GM12865 (cell line): Measurements from ENCODE around the gene DNPH1.

Source experiments
- DNase-seq: peaks from one replicate; pipeline ENCODE4 v3.0.0; 2010; ENCODE audit warnings: low read depth
- H3K4me3 ChIP-seq: 2 replicates; pipeline ENCODE4 v1.5.1; 2011; ENCODE audit warnings: mild to moderate bottlenecking, low read depth, low read length, control low read depth
- TF ChIP-seq, protein P1 (sequence below): IDR thresholded peaks from 2 replicates; pipeline ENCODE4 v1.5.1; 2011; ENCODE audit warnings: low read length, control low read depth, low read depth, inconsistent platforms; ENCODE audit not compliant: insufficient read depth; ENCODE audit errors: missing control alignments

The DNPH1 gene

GRCh38 chr6:43184268-43184985 lies 44.9 kb downstream of the DNPH1 start:
- H3K4me3 ChIP-seq, result no peak overlapping the region
- TF ChIP-seq, protein P1, sequence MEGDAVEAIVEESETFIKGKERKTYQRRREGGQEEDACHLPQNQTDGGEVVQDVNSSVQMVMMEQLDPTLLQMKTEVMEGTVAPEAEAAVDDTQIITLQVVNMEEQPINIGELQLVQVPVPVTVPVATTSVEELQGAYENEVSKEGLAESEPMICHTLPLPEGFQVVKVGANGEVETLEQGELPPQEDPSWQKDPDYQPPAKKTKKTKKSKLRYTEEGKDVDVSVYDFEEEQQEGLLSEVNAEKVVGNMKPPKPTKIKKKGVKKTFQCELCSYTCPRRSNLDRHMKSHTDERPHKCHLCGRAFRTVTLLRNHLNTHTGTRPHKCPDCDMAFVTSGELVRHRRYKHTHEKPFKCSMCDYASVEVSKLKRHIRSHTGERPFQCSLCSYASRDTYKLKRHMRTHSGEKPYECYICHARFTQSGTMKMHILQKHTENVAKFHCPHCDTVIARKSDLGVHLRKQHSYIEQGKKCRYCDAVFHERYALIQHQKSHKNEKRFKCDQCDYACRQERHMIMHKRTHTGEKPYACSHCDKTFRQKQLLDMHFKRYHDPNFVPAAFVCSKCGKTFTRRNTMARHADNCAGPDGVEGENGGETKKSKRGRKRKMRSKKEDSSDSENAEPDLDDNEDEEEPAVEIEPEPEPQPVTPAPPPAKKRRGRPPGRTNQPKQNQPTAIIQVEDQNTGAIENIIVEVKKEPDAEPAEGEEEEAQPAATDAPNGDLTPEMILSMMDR, result no peak
- no peak for DNase-seq

DNA sequence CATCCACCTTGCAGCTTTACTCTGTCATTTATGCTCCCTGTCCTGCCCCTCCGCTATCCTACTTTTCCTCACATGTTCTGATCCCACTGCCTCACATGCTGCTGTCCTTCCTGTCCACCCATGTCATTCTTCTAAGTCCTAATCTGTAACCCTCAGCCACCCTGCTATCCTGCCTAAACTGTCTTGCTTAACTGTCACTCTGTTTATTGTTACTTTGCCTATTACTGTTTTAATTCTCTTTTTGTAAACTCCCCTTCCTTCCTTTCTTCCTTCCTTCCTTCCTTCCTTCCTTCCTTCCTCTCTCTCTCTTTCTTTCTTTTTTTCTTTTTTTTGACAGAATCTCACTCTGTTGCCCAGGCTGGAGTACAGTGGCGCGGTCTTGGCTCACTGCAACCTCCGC lies 45.8 kb downstream of the DNPH1 start:
- TF ChIP-seq, protein P1, result no peak
- no peak overlapping the region for H3K4me3 ChIP-seq
- DNase-seq, result no peak

DNA sequence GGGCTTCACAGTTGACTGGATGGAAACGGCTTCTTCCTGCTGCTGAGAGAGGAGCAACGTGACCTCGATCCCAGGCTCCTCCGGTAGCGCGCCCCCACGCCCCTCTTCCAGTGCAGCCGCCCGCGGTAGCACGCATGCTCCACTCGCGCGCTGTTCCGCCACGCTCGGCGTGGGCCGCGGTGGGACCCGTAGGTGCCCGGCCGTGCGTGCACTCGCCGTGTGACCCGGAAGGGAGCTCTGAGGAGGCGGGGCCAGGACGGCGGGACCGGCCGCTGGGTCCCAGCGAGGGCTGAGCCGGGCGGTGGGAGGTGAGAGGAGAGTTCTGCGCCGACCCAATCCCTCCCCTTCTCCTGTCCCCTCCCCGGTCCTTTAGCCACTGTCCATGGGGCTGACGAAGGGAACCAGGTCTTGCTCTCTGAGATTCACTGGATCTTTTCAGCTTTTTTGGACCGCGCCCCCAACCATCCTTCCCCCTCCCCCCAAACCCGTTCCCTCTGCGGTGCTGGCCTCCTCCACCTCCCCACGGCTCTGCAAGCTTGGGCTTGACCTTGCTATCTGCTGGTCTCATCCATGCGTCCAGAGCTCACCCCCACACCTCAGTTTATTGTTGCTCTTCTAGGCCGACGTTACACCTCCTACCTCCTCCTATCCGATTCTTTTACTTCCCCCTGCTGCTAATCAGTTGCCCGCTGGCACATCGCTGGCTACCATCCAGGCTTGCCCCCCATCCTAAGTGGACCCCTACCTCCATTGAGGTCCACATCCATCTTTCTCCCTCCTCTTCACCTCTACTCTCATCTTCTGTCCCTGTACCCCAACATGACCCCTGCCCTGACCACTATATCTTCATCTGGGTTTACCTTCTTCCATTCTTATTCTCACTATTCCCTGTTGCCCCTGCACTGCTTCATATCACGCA lies 47.1 kb downstream of the DNPH1 start, which contains the start of gene CUL9:
Gene CUL9, plus strand, starts transcription at position 255 of the 919 bp plus-strand sequence. CDS start 2,115 bp downstream, outside the sequence.
- DNase-seq, result peak; percentile 88
- H3K4me3 ChIP-seq, result peak within 1 kb of the TSS; percentile 96
- TF ChIP-seq, protein P1, result no peak

- no peak for DNase-seq
- H3K4me3 ChIP-seq, result peak overlapping the region; percentile 96
- TF ChIP-seq, protein P1, result no peak
These were observed 47.7 kb downstream of the DNPH1 start for GRCh38 chr6:43181621-43181941.

DNA sequence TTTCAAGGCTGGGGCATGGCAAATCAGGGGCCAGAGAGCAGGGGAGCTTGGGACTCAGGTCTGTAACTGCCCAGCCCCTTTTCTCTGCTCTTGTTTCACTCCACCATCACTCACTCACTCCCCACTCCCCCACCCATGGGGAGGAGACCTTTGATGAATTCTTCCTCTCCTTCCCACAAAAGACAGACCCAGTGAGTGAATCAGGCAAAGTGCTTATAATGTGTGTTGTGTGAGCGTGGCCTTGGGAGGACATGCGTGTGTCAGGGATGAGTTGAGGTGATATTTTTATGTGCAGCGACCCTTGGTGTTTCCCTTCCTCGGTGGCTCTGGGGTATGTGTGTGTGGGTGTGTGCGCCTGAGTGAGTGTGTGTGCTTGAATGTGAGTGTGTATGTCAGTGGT lies 48.3 kb downstream of the DNPH1 start:
- DNase-seq, result no peak
- TF ChIP-seq, protein P1, result no peak
- H3K4me3 ChIP-seq, result no peak overlapping the region

- TF ChIP-seq, protein P1, result no peak
- H3K4me3 ChIP-seq, result no peak overlapping the region
- no peak for DNase-seq
These were observed 49.2 kb downstream of the DNPH1 start for GRCh38 chr6:43180058-43180457.
